NCI-H1048 (cell line): ENCODE results near the gene HPCA.

Experiments
- DNase-seq: peaks from one replicate; lab custom pipeline; 2025; lab: John Stamatoyannopoulos, UW

The HPCA gene

DNA sequence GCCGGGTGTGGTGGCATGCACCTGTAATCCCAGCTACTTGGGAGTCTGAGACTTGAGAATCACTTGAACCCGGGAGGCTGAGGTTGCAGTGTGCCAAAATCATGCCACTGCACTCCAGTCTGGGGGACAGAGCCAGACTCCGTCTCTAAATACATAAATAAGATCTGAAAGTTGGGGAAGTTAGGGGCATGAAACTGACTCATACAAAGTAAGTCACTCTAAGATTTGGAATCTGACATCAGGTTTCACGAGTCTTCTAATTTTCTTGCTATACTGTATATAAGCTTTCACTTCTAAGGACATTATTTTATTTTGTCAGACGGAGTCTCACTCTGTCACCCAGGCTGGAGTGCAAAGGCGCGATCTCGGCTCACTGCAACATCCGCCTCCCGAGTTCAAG is 48.2 kb downstream of the HPCA start:
- no peak for DNase-seq

DNA sequence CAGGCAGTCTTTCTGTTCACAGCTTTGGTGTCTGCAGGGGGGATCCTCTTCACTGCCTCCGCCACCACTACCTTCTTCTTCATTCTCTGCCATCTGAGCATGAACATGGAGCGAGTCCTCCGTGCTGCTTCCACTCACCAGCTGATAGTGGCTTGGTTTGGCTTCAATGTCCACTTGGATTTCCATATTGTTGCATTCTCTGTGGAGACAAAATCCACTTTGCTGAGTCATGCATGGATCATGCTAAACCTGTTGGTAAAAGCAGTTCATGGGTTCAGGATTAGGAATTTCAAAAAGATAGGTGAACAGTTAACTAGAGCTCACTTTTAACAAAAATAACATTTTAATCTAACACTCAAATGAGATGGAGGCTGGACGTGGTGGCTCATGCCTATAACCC is 50.8 kb downstream of the HPCA start:
- no peak for DNase-seq

GRCh38 chr1:32939655-32940371 is 53.5 kb downstream of the HPCA start:
- no peak for DNase-seq

GRCh38 chr1:32944180-32944579 is 57.9 kb downstream of the HPCA start:
- no peak for DNase-seq
